Dendritic cell treated with granulocyte-macrophage colony-stimulating factor and Interleukin-4, amounts not matched to agents 40 ng/mL and 50 ng/mL, for 4 days (primary cell): ENCODE data around the gene INO80.
"Not testable (repeated sequence)": the region's sequence is repeated elsewhere in the genome, so short reads cannot be mapped to it uniquely, and the experiment has no call there.

Experiments used
- H3K27ac Mint-ChIP-seq: one replicate; pipeline ENCODE4 v1.8.0; 2022; ENCODE audit warnings: mild to moderate bottlenecking, mixed read lengths
- H3K27me3 Mint-ChIP-seq: one replicate; pipeline ENCODE4 v1.8.0; 2022; ENCODE audit warnings: mild to moderate bottlenecking, mixed read lengths
- H3K36me3 Mint-ChIP-seq: one replicate; pipeline ENCODE4 v1.8.0; 2022; ENCODE audit warnings: low read depth, mixed read lengths
- H3K4me1 Mint-ChIP-seq: one replicate; pipeline ENCODE4 v1.8.0; 2022; ENCODE audit warnings: low read depth, mixed read lengths
- H3K4me3 Mint-ChIP-seq: one replicate; pipeline ENCODE4 v1.8.0; 2022; ENCODE audit warnings: mild to moderate bottlenecking, moderate library complexity, mixed read lengths
- H3K9me3 Mint-ChIP-seq: one replicate; pipeline ENCODE4 v1.8.0; 2022; ENCODE audit warnings: mixed read lengths
- intact Hi-C: fragments of 100-400 bp; cut with micrococcal nuclease; formaldehyde crosslinking; loops from one replicate; pipeline ENCODE4 v1.15.0; 2022

The INO80 gene

GRCh38 chr15:40968290-40969085 is 147.6 kb downstream of the INO80 start:
- intact Hi-C loops: no loop called here
- Mint-ChIP-seq H3K27me3 (no peaks in the 10 kb centered on the region), H3K36me3 (no peaks in the 10 kb centered on the region), H3K4me3 (no peak overlapping the region), H3K9me3 (no peaks in the 10 kb centered on the region), H3K27ac (no peak overlapping the region), H3K4me1 (no peaks in the 10 kb centered on the region)

- intact Hi-C loops: no loop called here
- H3K4me1 Mint-ChIP-seq: no peaks in the 10 kb centered on the region
- H3K36me3 Mint-ChIP-seq: no peaks in the 10 kb centered on the region
- H3K27me3 Mint-ChIP-seq: peaks cover 7% of the 10 kb centered on the region
- no peaks in the 10 kb centered on the region for H3K9me3 Mint-ChIP-seq
- no peak overlapping the region for H3K4me3 Mint-ChIP-seq
- H3K27ac Mint-ChIP-seq: no peak overlapping the region
Measured at GRCh38 chr15:40964634-40965033, 151.4 kb downstream of the INO80 start.

GRCh38 chr15:40964006-40964405 is 152.1 kb downstream of the INO80 start:
- Mint-ChIP-seq H3K4me1 (no peaks in the 10 kb centered on the region), H3K27me3 (peaks cover 8% of the 10 kb centered on the region), H3K27ac (no peak overlapping the region), H3K4me3 (no peak overlapping the region), H3K36me3 (no peaks in the 10 kb centered on the region), H3K9me3 (no peaks in the 10 kb centered on the region)
- intact Hi-C loops: no loop called here

GRCh38 chr15:40963201-40963600 is 152.9 kb downstream of the INO80 start:
- intact Hi-C loops: no loop called here
- Mint-ChIP-seq H3K9me3 (no peaks in the 10 kb centered on the region), H3K27me3 (peaks cover 8% of the 10 kb centered on the region), H3K36me3 (no peaks in the 10 kb centered on the region), H3K4me1 (no peaks in the 10 kb centered on the region), H3K27ac (no peak overlapping the region), H3K4me3 (no peak overlapping the region)

GRCh38 chr15:40962317-40962716 is 153.8 kb downstream of the INO80 start:
- H3K9me3 Mint-ChIP-seq, H3K36me3 Mint-ChIP-seq, intact Hi-C loops, H3K4me3 Mint-ChIP-seq, H3K27ac Mint-ChIP-seq, H3K4me1 Mint-ChIP-seq, H3K27me3 Mint-ChIP-seq: not testable (repeated sequence)

GRCh38 chr15:40961740-40962139 is 154.3 kb downstream of the INO80 start:
- intact Hi-C loops, H3K4me1 Mint-ChIP-seq, H3K27me3 Mint-ChIP-seq, H3K9me3 Mint-ChIP-seq, H3K4me3 Mint-ChIP-seq, H3K36me3 Mint-ChIP-seq, H3K27ac Mint-ChIP-seq: not testable (repeated sequence)

GRCh38 chr15:40960925-40961324 is 155.2 kb downstream of the INO80 start:
- Mint-ChIP-seq H3K4me1 (no peaks in the 10 kb centered on the region), H3K36me3 (no peaks in the 10 kb centered on the region), H3K27me3 (peaks cover 9% of the 10 kb centered on the region), H3K9me3 (no peaks in the 10 kb centered on the region), H3K4me3 (no peak overlapping the region), H3K27ac (peak overlapping the region; percentile 34)
- intact Hi-C loops: no loop called here

GRCh38 chr15:40960151-40960885 is 155.8 kb downstream of the INO80 start:
- no peaks in the 10 kb centered on the region for H3K36me3 Mint-ChIP-seq
- no peaks in the 10 kb centered on the region for H3K4me1 Mint-ChIP-seq
- H3K27ac Mint-ChIP-seq: no peak overlapping the region
- H3K4me3 Mint-ChIP-seq: no peak overlapping the region
- peaks cover 10% of the 10 kb centered on the region for H3K27me3 Mint-ChIP-seq
- intact Hi-C loops: no loop called here
- H3K9me3 Mint-ChIP-seq: no peaks in the 10 kb centered on the region

GRCh38 chr15:40959331-40960141 is 156.5 kb downstream of the INO80 start:
- intact Hi-C loops: no loop called here

GRCh38 chr15:40958723-40959122 is 157.4 kb downstream of the INO80 start:
- intact Hi-C loops: no loop called here
- H3K27me3 Mint-ChIP-seq: peaks cover 18% of the 10 kb centered on the region
- H3K27ac Mint-ChIP-seq: no peak overlapping the region
- H3K4me3 Mint-ChIP-seq: no peak overlapping the region
- no peaks in the 10 kb centered on the region for H3K36me3 Mint-ChIP-seq
- no peaks in the 10 kb centered on the region for H3K9me3 Mint-ChIP-seq
- H3K4me1 Mint-ChIP-seq: peaks cover 8% of the 10 kb centered on the region

More at GRCh38 chr15:40959331-40960141, 156.5 kb downstream of the INO80 start:
- Mint-ChIP-seq H3K9me3 (no peaks in the 10 kb centered on the region), H3K36me3 (no peaks in the 10 kb centered on the region), H3K27ac (no peak overlapping the region), H3K27me3 (peaks cover 12% of the 10 kb centered on the region), H3K4me3 (no peak overlapping the region), H3K4me1 (no peaks in the 10 kb centered on the region)

- H3K27me3 Mint-ChIP-seq: peaks cover 21% of the 10 kb centered on the region
- intact Hi-C loops: no loop called here
- no peaks in the 10 kb centered on the region for H3K36me3 Mint-ChIP-seq
- no peaks in the 10 kb centered on the region for H3K9me3 Mint-ChIP-seq
- H3K4me3 Mint-ChIP-seq: no peak overlapping the region
- no peak overlapping the region for H3K27ac Mint-ChIP-seq
- peaks cover 12% of the 10 kb centered on the region for H3K4me1 Mint-ChIP-seq
Measured at GRCh38 chr15:40958146-40958545, 157.9 kb downstream of the INO80 start.

GRCh38 chr15:40957581-40958051 is 158.5 kb downstream of the INO80 start:
- H3K4me1 Mint-ChIP-seq: peaks cover 14% of the 10 kb centered on the region

GRCh38 chr15:40957041-40957555 is 159.0 kb downstream of the INO80 start:
- H3K36me3 Mint-ChIP-seq: no peaks in the 10 kb centered on the region
- H3K27ac Mint-ChIP-seq: no peak overlapping the region
- peaks cover 17% of the 10 kb centered on the region for H3K4me1 Mint-ChIP-seq
- H3K4me3 Mint-ChIP-seq: no peak overlapping the region
- intact Hi-C loops: no loop called here
- peaks cover 24% of the 10 kb centered on the region for H3K27me3 Mint-ChIP-seq
- H3K9me3 Mint-ChIP-seq: no peaks in the 10 kb centered on the region

More at GRCh38 chr15:40957581-40958051, 158.5 kb downstream of the INO80 start:
- no peaks in the 10 kb centered on the region for H3K36me3 Mint-ChIP-seq
- no peak overlapping the region for H3K27ac Mint-ChIP-seq
- intact Hi-C loops: no loop called here
- H3K9me3 Mint-ChIP-seq: no peaks in the 10 kb centered on the region
- peaks cover 22% of the 10 kb centered on the region for H3K27me3 Mint-ChIP-seq
- no peak overlapping the region for H3K4me3 Mint-ChIP-seq
